ENCODE data around the gene BAG5. TPM values are rescaled to one million over a fixed set of nuclear protein-coding genes. Genes with fewer than 3 reads are reported as not detected.

Gene BAG5
- total RNA-seq, 1 experiment from 2014 or later: 28.9 TPM

DNA sequence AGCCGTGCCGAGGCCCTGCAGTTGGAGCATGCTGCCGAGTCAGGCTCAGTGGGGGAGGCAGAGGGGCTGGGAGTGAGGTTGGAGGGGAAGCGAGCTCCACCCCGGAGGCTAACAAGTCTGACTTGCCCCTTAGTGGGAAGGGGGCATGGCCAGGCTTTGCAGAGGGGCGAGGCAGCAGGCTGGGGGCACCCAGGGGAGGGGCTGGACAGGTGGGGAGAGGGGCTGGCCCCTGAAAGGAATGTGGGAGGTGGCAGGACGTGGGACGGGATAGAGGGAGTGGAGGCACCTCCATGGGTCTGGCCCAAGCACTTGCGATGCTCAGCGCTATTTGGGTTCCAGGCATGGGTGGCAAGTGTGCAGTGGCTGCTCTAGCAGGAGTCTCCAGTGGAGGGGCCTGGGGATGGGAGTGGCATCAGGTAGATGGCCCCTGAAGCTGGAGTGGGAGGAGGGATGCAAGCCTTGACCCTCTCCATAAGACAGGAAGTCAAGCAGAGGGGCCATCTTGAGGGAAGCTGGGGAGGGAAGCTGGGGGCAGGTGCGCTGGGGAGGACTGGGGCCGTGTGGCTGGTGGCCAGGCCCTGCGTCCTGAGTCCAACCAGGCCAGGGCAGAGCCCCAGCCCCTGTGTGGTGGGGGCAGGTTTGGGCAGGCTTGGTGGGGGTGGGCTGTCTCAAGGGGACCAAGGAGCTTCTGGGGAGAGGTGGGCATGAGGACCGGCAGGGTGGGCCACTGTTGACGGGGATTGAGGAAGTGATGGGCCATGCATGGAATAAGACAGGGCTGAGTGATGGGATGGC lies 30.8 kb downstream of the BAG5 start:
- ChIA-PET CTCF (no interaction called here), POLR2A (no interaction called here)
- no peaks in the 10 kb centered on the region for H3K9me3 ChIP-seq
- Mint-ChIP-seq H3K9me3 (ENCODE audit: unreplicated experiment) (no peaks in the 10 kb centered on the region), H3K4me3 (ENCODE audit: unreplicated experiment) (no peak overlapping the region), H3K27me3 (ENCODE audit: insufficient read depth, unreplicated experiment) (no peaks in the 10 kb centered on the region), H3K27ac (ENCODE audit: unreplicated experiment) (no peak overlapping the region), H3K36me3 (ENCODE audit: insufficient read depth, unreplicated experiment) (peaks cover 11% of the 10 kb centered on the region), H3K4me1 (ENCODE audit: low read depth, unreplicated experiment) (peaks cover 17% of the 10 kb centered on the region)
- H3K36me3 ChIP-seq (ENCODE audit: control insufficient read depth, insufficient read depth, low read length): peaks cover 2% of the 10 kb centered on the region; the same call in 1 of the 2 replicates
- H3K27me3 ChIP-seq (replicated peaks; ENCODE audit: control insufficient read depth, insufficient read depth, low read length): no peaks in the 10 kb centered on the region
- no peak overlapping the region for H3K4me3 ChIP-seq (ENCODE audit: low read depth, low read length)
- no TSS peak for BruUV-seq (replicated peaks)
- TF ChIP-seq, protein P1, sequence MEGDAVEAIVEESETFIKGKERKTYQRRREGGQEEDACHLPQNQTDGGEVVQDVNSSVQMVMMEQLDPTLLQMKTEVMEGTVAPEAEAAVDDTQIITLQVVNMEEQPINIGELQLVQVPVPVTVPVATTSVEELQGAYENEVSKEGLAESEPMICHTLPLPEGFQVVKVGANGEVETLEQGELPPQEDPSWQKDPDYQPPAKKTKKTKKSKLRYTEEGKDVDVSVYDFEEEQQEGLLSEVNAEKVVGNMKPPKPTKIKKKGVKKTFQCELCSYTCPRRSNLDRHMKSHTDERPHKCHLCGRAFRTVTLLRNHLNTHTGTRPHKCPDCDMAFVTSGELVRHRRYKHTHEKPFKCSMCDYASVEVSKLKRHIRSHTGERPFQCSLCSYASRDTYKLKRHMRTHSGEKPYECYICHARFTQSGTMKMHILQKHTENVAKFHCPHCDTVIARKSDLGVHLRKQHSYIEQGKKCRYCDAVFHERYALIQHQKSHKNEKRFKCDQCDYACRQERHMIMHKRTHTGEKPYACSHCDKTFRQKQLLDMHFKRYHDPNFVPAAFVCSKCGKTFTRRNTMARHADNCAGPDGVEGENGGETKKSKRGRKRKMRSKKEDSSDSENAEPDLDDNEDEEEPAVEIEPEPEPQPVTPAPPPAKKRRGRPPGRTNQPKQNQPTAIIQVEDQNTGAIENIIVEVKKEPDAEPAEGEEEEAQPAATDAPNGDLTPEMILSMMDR (IDR thresholded peaks at IDR 0.05; ENCODE audit: insufficient read depth in 1 of 2, low read depth in 1 of 2, low read length in 1 of 2, severe bottlenecking in 1 of 2, unreplicated experiment in 1 of 2): no peak
- DNase-seq: no peak
- intact Hi-C loops (cut with micrococcal nuclease; ENCODE audit: unreplicated experiment): no loop called here
- H3K4me1 ChIP-seq: peaks cover 25% of the 10 kb centered on the region

DNA sequence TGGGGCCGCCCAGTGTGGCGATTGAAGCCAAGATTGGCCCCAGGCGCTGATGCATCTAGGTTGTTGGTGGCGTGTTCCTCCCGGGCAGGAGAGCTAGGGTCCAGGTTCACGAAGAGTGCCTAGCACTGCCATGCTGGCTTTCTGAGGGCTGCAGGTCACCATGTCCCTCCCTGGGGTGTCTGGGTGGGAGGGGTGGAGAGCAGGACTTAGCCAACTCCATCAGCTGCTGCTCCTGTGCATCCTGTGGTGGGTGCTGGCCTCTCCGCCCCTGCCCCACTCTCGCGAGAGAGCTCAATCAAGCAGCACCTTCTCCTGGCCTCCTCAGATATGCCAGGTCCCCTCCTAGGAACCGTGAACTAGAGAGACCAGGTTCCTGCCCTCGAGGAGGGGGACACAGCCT lies 31.6 kb downstream of the BAG5 start:
- H3K27me3 Mint-ChIP-seq (ENCODE audit: insufficient read depth, unreplicated experiment): no peaks in the 10 kb centered on the region
- no peak overlapping the region for H3K4me3 Mint-ChIP-seq (ENCODE audit: unreplicated experiment)
- Histone ChIP-seq H3K27me3 (replicated peaks; ENCODE audit: control insufficient read depth, insufficient read depth, low read length) (no peaks in the 10 kb centered on the region), H3K36me3 (ENCODE audit: control insufficient read depth, insufficient read depth, low read length) (peaks cover 2% of the 10 kb centered on the region; the same call in 1 of the 2 replicates), H3K4me3 (ENCODE audit: low read depth, low read length) (no peak overlapping the region), H3K9me3 (no peaks in the 10 kb centered on the region), H3K4me1 (peaks cover 33% of the 10 kb centered on the region)
- TF ChIP-seq, protein P1 (IDR thresholded peaks at IDR 0.05; ENCODE audit: insufficient read depth in 1 of 2, low read depth in 1 of 2, low read length in 1 of 2, severe bottlenecking in 1 of 2, unreplicated experiment in 1 of 2): no peak
- H3K9me3 Mint-ChIP-seq (ENCODE audit: unreplicated experiment): no peaks in the 10 kb centered on the region
- peaks cover 19% of the 10 kb centered on the region for H3K4me1 Mint-ChIP-seq (ENCODE audit: low read depth, unreplicated experiment)
- ChIA-PET CTCF (no interaction called here), POLR2A (no interaction called here)
- no TSS peak for BruUV-seq (replicated peaks)
- H3K27ac Mint-ChIP-seq (ENCODE audit: unreplicated experiment): no peak overlapping the region
- peaks cover 11% of the 10 kb centered on the region for H3K36me3 Mint-ChIP-seq (ENCODE audit: insufficient read depth, unreplicated experiment)
- intact Hi-C loops (cut with micrococcal nuclease; ENCODE audit: unreplicated experiment): no loop called here
- no peak for DNase-seq

DNA sequence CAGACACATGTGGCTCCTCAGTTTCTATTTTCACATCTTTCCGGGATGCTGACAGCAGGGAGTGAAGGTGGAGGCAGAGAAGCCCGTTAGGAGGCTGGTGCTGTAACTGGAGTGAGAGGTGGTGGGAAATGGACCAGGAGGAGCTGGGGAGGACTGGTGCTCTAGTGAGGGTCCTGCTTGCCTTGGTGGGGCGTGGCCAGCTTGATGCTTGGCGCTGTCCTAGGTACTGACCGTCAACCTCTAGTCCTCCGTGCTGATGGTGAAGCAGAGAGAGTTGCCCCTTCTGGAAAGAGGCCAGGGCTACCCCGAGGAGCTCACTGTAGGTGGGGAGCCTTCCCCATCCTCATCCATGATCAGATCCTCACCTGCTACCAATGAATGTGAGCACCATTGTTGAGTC lies 32.1 kb downstream of the BAG5 start:
- no peaks in the 10 kb centered on the region for H3K9me3 Mint-ChIP-seq (ENCODE audit: unreplicated experiment)
- CTCF ChIA-PET: interaction anchor here (2.2 kb wide), 1 partner anchor 12 kb away, joined by 11 read pairs; no protein-coding TSS in a partner anchor

More for the DNA sequence above, 32.1 kb downstream of the BAG5 start:
- Histone ChIP-seq H3K9me3 (no peaks in the 10 kb centered on the region), H3K4me3 (ENCODE audit: low read depth, low read length) (no peak overlapping the region; the same call in none of the 2 replicates), H3K4me1 (peaks cover 37% of the 10 kb centered on the region), H3K36me3 (ENCODE audit: control insufficient read depth, insufficient read depth, low read length) (0 out of 2 replicates have a peak, but pooled peaks cover 2% of the 10 kb centered on the region), H3K27me3 (replicated peaks; ENCODE audit: control insufficient read depth, insufficient read depth, low read length) (no peaks in the 10 kb centered on the region)
- TF ChIP-seq, protein P1 (IDR thresholded peaks at IDR 0.05; ENCODE audit: insufficient read depth in 1 of 2, low read depth in 1 of 2, low read length in 1 of 2, severe bottlenecking in 1 of 2, unreplicated experiment in 1 of 2): no peak
- peaks cover 15% of the 10 kb centered on the region for H3K36me3 Mint-ChIP-seq (ENCODE audit: insufficient read depth, unreplicated experiment)
- peak overlapping the region; percentile 85 for H3K27ac Mint-ChIP-seq (ENCODE audit: unreplicated experiment)
- DNase-seq: no peak
- peak overlapping the region; percentile 81 for H3K4me3 Mint-ChIP-seq (ENCODE audit: unreplicated experiment)
- intact Hi-C loops (cut with micrococcal nuclease; ENCODE audit: unreplicated experiment): no loop called here
- no peaks in the 10 kb centered on the region for H3K27me3 Mint-ChIP-seq (ENCODE audit: insufficient read depth, unreplicated experiment)
- BruUV-seq (replicated peaks): no TSS peak
- POLR2A ChIA-PET: no interaction called here
- H3K4me1 Mint-ChIP-seq (ENCODE audit: low read depth, unreplicated experiment): peaks cover 24% of the 10 kb centered on the region

All from Caco-2 (cell line).